VCaP (cell line): ENCODE results near the gene MYT1.
A peak's percentile ranks its signal among the peaks of the same experiment; 100 is the strongest.

Experiments used
- H3K27ac ChIP-seq: fragments of 450-650 bp; 2 replicates; pipeline ENCODE4 v1.5.1; 2017
- CTCF ChIP-seq: fragments of 450-650 bp; conservative IDR thresholded peaks from 2 replicates; pipeline ENCODE4 v1.5.1; 2017; ENCODE audit warnings: mild to moderate bottlenecking, moderate library complexity

MYT1 gene

GRCh38 chr20:64162239-64162910 is 1.9 kb upstream of the MYT1 start:
- H3K27ac ChIP-seq: peak overlapping the region; percentile 99; the same call in 1 of the 2 replicates
- TF ChIP-seq CTCF: no peak

GRCh38 chr20:64163776-64164122 is 503 bp upstream of the MYT1 start:
- TF ChIP-seq CTCF: no peak
- peak overlapping the region; percentile 99 for H3K27ac ChIP-seq

GRCh38 chr20:64165866-64166600 is 1.8 kb downstream of the MYT1 start:
- no peak for TF ChIP-seq CTCF
- peak overlapping the region; percentile 99 for H3K27ac ChIP-seq

- TF ChIP-seq CTCF: no peak
- H3K27ac ChIP-seq: peak overlapping the region; percentile 99; the same call in 1 of the 2 replicates
Observed at GRCh38 chr20:64166721-64167615, 2.7 kb downstream of the MYT1 start.

GRCh38 chr20:64167676-64168075 is 3.4 kb downstream of the MYT1 start:
- H3K27ac ChIP-seq: no peak overlapping the region; the same call in 1 of the 2 replicates
- no peak for TF ChIP-seq CTCF

GRCh38 chr20:64168381-64169090 is 4.3 kb downstream of the MYT1 start:
- no peak for TF ChIP-seq CTCF
- H3K27ac ChIP-seq: no peak overlapping the region
